ENCODE measurements around the gene RBM15B. TPM values are rescaled to one million over a fixed set of nuclear protein-coding genes. Genes with fewer than 3 reads are reported as not detected.

Gene RBM15B
- total and polyA plus RNA-seq, 9 of the 15 experiments (the other 6 are each of a cell fraction or from before 2014, with no cell fraction given), result 1.8 to 21.0 (median 10.5) TPM

GRCh38 chr3:51384726-51385473 is 6.2 kb upstream of the RBM15B start, which contains the start of gene MANF (continued):
- TF ChIP-seq HINFP (tag; conservative IDR thresholded peaks at IDR 0.05; ENCODE audit: low read depth) (no peak), TCFL5 (CRISPR knock-in tag; conservative IDR thresholded peaks at IDR 0.05) (no peak), SMARCC2 (IDR thresholded peaks at IDR 0.05; ENCODE audit: low read depth) (no peak), ZBTB17 (CRISPR knock-in tag; IDR thresholded peaks at IDR 0.05) (no peak), ZFP36 (IDR thresholded peaks at IDR 0.05; ENCODE audit: low read depth, low read length, partially characterized antibody) (peak; percentile 8), RNF2 (IDR thresholded peaks at IDR 0.05) (no peak), SP2 (IDR thresholded peaks at IDR 0.05; ENCODE audit: extremely low read depth, low read depth, low read length, poor library complexity, severe bottlenecking) (peak; percentile 78), HBP1 (CRISPR knock-in tag; IDR thresholded peaks at IDR 0.05) (no peak), SAFB2 (IDR thresholded peaks at IDR 0.05; ENCODE audit: borderline replicate concordance, low read depth, low read length, severe bottlenecking) (no peak), PRPF4 (IDR thresholded peaks at IDR 0.05; ENCODE audit: insufficient read depth, low read depth, low read length, poor library complexity, severe bottlenecking) (no peak), TBP (optimal IDR thresholded peaks at IDR 0.05; ENCODE audit: low read depth, low read length) (peak; percentile 92), POLR3A (IDR thresholded peaks at IDR 0.05; ENCODE audit: borderline replicate concordance, extremely low read depth, insufficient read depth, insufficient read length) (no peak), MCM2 (IDR thresholded peaks at IDR 0.05; ENCODE audit: low read depth) (no peak), SUPT5H (IDR thresholded peaks at IDR 0.05) (peak; percentile 80), ZNF134 (CRISPR knock-in tag; conservative IDR thresholded peaks at IDR 0.05) (no peak), EGR1 (conservative IDR thresholded peaks at IDR 0.05) (peak; percentile 80), GABPA (tag; conservative IDR thresholded peaks at IDR 0.05; ENCODE audit: low read depth) (peak; percentile 93), POLR2H (tag; IDR thresholded peaks at IDR 0.05; ENCODE audit: low read depth) (peak; percentile 81), COPS2 (conservative IDR thresholded peaks at IDR 0.05) (no peak), JUND (IDR thresholded peaks at IDR 0.05; ENCODE audit: borderline replicate concordance, low read depth, low read length) (0 out of 2 replicates have a peak, but pooled peaks have one; percentile 3), JUND (tag; IDR thresholded peaks at IDR 0.05; ENCODE audit: borderline replicate concordance, low read depth, low read length) (0 out of 3 replicates have a peak, but pooled peaks have one; percentile 11), TEAD1 (CRISPR knock-in tag; IDR thresholded peaks at IDR 0.05) (0 out of 4 replicates have a peak, but pooled peaks of 1 of the 2 experiments have one; percentile 48), FOXP1 (CRISPR knock-in tag; IDR thresholded peaks at IDR 0.05) (no peak), TGIF2 (CRISPR knock-in tag; IDR thresholded peaks at IDR 0.05) (no peak), ZNF445 (CRISPR knock-in tag; IDR thresholded peaks at IDR 0.05; ENCODE audit: low read depth) (no peak), ZNF232 (CRISPR knock-in tag; IDR thresholded peaks at IDR 0.05) (no peak), MAZ (CRISPR knock-in tag; conservative IDR thresholded peaks at IDR 0.05 in 1 of 2, IDR thresholded peaks at IDR 0.05 in 1 of 2) (peak in 1 of 2 experiments; percentile 42; a peak in 2 of 4 replicates)

Measured in K562 (cell line).